ENCODE results near the gene ZNF837.

The ZNF837 gene

DNA sequence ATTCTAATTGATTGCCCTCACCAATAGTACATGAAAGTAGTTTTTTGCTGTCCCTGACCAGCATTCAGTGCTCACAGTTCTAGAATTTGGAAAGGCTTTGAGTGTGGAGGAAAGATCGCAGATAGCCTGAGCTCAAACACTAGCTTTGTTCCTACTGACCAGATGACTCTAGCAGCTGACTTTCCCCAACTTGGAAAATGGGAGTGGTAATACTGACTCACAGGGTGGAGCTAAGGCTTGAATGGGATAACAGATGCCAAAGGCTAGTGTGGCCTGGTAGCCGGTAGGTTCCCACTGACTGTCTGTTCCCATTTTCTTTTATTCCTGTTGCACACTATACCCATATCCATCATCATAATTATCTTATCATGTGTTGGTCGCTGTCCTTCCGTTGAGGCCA lies 50.4 kb downstream of the ZNF837 start:
- ATAC-seq, result no peak
- TF ChIP-seq, protein P1, sequence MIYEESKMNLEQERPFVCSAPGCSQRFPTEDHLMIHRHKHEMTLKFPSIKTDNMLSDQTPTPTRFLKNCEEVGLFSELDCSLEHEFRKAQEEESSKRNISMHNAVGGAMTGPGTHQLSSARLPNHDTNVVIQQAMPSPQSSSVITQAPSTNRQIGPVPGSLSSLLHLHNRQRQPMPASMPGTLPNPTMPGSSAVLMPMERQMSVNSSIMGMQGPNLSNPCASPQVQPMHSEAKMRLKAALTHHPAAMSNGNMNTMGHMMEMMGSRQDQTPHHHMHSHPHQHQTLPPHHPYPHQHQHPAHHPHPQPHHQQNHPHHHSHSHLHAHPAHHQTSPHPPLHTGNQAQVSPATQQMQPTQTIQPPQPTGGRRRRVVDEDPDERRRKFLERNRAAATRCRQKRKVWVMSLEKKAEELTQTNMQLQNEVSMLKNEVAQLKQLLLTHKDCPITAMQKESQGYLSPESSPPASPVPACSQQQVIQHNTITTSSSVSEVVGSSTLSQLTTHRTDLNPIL (CRISPR knock-in tag; IDR thresholded peaks at IDR 0.05; ENCODE audit: low read depth), result no peak
- TF ChIP-seq CSDC2 (CRISPR knock-in tag; IDR thresholded peaks at IDR 0.05) (no peak), BACH2 (CRISPR knock-in tag; IDR thresholded peaks at IDR 0.05; ENCODE audit: borderline replicate concordance) (no peak), ZNF565 (CRISPR knock-in tag; conservative IDR thresholded peaks at IDR 0.05; ENCODE audit: low read depth) (no peak), ZFP30 (CRISPR knock-in tag; IDR thresholded peaks at IDR 0.05) (no peak), ISL1 (CRISPR knock-in tag; IDR thresholded peaks at IDR 0.05) (no peak), TOX (CRISPR knock-in tag; IDR thresholded peaks at IDR 0.05; ENCODE audit: borderline replicate concordance) (no peak), SNAI2 (CRISPR knock-in tag; IDR thresholded peaks at IDR 0.05) (no peak)
- TF ChIP-seq, protein P2, sequence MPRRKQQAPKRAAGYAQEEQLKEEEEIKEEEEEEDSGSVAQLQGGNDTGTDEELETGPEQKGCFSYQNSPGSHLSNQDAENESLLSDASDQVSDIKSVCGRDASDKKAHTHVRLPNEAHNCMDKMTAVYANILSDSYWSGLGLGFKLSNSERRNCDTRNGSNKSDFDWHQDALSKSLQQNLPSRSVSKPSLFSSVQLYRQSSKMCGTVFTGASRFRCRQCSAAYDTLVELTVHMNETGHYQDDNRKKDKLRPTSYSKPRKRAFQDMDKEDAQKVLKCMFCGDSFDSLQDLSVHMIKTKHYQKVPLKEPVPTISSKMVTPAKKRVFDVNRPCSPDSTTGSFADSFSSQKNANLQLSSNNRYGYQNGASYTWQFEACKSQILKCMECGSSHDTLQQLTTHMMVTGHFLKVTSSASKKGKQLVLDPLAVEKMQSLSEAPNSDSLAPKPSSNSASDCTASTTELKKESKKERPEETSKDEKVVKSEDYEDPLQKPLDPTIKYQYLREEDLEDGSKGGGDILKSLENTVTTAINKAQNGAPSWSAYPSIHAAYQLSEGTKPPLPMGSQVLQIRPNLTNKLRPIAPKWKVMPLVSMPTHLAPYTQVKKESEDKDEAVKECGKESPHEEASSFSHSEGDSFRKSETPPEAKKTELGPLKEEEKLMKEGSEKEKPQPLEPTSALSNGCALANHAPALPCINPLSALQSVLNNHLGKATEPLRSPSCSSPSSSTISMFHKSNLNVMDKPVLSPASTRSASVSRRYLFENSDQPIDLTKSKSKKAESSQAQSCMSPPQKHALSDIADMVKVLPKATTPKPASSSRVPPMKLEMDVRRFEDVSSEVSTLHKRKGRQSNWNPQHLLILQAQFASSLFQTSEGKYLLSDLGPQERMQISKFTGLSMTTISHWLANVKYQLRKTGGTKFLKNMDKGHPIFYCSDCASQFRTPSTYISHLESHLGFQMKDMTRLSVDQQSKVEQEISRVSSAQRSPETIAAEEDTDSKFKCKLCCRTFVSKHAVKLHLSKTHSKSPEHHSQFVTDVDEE (CRISPR knock-in tag; IDR thresholded peaks at IDR 0.05), result no peak
- TF ChIP-seq, protein P3, sequence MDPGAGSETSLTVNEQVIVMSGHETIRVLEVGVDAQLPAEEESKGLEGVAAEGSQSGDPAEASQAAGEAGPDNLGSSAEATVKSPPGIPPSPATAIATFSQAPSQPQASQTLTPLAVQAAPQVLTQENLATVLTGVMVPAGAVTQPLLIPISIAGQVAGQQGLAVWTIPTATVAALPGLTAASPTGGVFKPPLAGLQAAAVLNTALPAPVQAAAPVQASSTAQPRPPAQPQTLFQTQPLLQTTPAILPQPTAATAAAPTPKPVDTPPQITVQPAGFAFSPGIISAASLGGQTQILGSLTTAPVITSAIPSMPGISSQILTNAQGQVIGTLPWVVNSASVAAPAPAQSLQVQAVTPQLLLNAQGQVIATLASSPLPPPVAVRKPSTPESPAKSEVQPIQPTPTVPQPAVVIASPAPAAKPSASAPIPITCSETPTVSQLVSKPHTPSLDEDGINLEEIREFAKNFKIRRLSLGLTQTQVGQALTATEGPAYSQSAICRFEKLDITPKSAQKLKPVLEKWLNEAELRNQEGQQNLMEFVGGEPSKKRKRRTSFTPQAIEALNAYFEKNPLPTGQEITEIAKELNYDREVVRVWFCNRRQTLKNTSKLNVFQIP (CRISPR knock-in tag; IDR thresholded peaks at IDR 0.05; ENCODE audit: borderline replicate concordance, low read depth), result no peak

DNA sequence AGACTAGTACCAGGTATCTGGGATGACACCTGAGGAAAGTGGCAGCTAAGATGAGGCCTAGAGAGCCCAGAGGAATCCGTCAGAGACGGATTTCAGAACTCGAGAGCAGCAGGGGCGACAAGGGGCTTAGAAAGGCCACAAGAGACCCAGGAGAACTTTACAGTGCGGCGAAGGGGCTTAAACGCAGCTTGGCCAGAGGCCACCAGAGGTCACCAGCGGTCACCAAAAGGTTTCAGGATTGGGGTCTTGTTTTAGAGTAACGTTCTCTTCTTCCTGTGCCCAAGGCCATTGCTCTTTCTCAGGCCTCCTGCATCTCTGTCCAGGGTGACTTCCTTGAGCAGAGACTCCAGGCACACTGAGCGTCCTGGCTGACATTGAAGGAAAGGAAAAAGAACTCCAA lies 51.8 kb downstream of the ZNF837 start:
- TF ChIP-seq ZNF565 (CRISPR knock-in tag; conservative IDR thresholded peaks at IDR 0.05; ENCODE audit: low read depth) (no peak), CSDC2 (CRISPR knock-in tag; IDR thresholded peaks at IDR 0.05) (no peak), RARB (CRISPR knock-in tag; IDR thresholded peaks at IDR 0.05) (no peak), SNAI2 (CRISPR knock-in tag; IDR thresholded peaks at IDR 0.05) (no peak), BACH2 (CRISPR knock-in tag; IDR thresholded peaks at IDR 0.05; ENCODE audit: borderline replicate concordance) (no peak), TOX (CRISPR knock-in tag; IDR thresholded peaks at IDR 0.05; ENCODE audit: borderline replicate concordance) (no peak), OSR1 (CRISPR knock-in tag; IDR thresholded peaks at IDR 0.05) (no peak), ISL1 (CRISPR knock-in tag; IDR thresholded peaks at IDR 0.05) (no peak), ZNF70 (CRISPR knock-in tag; IDR thresholded peaks at IDR 0.05) (no peak), ARNTL (CRISPR knock-in tag; IDR thresholded peaks at IDR 0.05; ENCODE audit: borderline replicate concordance, low read depth) (no peak)
- TF ChIP-seq, protein P4, sequence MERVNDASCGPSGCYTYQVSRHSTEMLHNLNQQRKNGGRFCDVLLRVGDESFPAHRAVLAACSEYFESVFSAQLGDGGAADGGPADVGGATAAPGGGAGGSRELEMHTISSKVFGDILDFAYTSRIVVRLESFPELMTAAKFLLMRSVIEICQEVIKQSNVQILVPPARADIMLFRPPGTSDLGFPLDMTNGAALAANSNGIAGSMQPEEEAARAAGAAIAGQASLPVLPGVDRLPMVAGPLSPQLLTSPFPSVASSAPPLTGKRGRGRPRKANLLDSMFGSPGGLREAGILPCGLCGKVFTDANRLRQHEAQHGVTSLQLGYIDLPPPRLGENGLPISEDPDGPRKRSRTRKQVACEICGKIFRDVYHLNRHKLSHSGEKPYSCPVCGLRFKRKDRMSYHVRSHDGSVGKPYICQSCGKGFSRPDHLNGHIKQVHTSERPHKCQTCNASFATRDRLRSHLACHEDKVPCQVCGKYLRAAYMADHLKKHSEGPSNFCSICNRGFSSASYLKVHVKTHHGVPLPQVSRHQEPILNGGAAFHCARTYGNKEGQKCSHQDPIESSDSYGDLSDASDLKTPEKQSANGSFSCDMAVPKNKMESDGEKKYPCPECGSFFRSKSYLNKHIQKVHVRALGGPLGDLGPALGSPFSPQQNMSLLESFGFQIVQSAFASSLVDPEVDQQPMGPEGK (CRISPR knock-in tag; IDR thresholded peaks at IDR 0.05; ENCODE audit: borderline replicate concordance), result no peak
- TF ChIP-seq, protein P2 (CRISPR knock-in tag; IDR thresholded peaks at IDR 0.05), result no peak
- TF ChIP-seq, protein P5, sequence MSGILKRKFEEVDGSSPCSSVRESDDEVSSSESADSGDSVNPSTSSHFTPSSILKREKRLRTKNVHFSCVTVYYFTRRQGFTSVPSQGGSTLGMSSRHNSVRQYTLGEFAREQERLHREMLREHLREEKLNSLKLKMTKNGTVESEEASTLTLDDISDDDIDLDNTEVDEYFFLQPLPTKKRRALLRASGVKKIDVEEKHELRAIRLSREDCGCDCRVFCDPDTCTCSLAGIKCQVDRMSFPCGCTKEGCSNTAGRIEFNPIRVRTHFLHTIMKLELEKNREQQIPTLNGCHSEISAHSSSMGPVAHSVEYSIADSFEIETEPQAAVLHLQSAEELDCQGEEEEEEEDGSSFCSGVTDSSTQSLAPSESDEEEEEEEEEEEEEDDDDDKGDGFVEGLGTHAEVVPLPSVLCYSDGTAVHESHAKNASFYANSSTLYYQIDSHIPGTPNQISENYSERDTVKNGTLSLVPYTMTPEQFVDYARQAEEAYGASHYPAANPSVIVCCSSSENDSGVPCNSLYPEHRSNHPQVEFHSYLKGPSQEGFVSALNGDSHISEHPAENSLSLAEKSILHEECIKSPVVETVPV (CRISPR knock-in tag; IDR thresholded peaks at IDR 0.05), result no peak
- TF ChIP-seq, protein P3 (CRISPR knock-in tag; IDR thresholded peaks at IDR 0.05; ENCODE audit: borderline replicate concordance, low read depth), result no peak
- TF ChIP-seq, protein P1 (CRISPR knock-in tag; IDR thresholded peaks at IDR 0.05; ENCODE audit: low read depth), result no peak
- no peak for ATAC-seq
